MCF 10A (cell line): ENCODE measurements around the gene NCK2. TPM values are rescaled to one million over a fixed set of nuclear protein-coding genes. Genes with fewer than 3 reads are reported as not detected.

Experiments used
- BruUV-seq: library from RNA; stranded (reverse); fragments of 400-500 nt; replicated peaks from 2 replicates; lab custom pipeline; 2021; lab: Mats Ljungman, UMichigan
- CTCF ChIA-PET: fragments of 300-600 bp; sonication (Branson Sonifier 250); formaldehyde crosslinking; extraction: SDS; loops from one replicate; lab custom pipeline; 2021; ENCODE audit warnings: antibody characterized with exemption, inconsistent platforms; lab: Yijun Ruan, JAX
- POLR2A ChIA-PET: fragments of 300-600, 350-650 bp; sonication (Branson Sonifier 250); formaldehyde crosslinking; extraction: SDS; loops from one replicate; lab custom pipeline; 2020; ENCODE audit warnings: antibody characterized with exemption, inconsistent platforms; lab: Yijun Ruan, JAX
- DNase-seq: peaks from one replicate; pipeline ENCODE4 v3.0.0-alpha.2; 2018; ENCODE audit not compliant: unreplicated experiment
- H3K27ac Mint-ChIP-seq: one replicate; pipeline ENCODE4 v1.8.0; 2022; ENCODE audit warnings: mild to moderate bottlenecking, low read depth, mixed read lengths; ENCODE audit not compliant: unreplicated experiment
- H3K27me3 Mint-ChIP-seq: one replicate; pipeline ENCODE4 v1.8.0; 2022; ENCODE audit warnings: mixed read lengths; ENCODE audit not compliant: insufficient read depth, unreplicated experiment
- H3K36me3 Mint-ChIP-seq: one replicate; pipeline ENCODE4 v1.8.0; 2022; ENCODE audit warnings: mild to moderate bottlenecking, moderate library complexity, mixed read lengths; ENCODE audit not compliant: insufficient read depth, unreplicated experiment
- H3K4me1 Mint-ChIP-seq: one replicate; pipeline ENCODE4 v1.8.0; 2022; ENCODE audit warnings: mixed read lengths; ENCODE audit not compliant: insufficient read depth, unreplicated experiment
- H3K4me3 Mint-ChIP-seq: one replicate; pipeline ENCODE4 v1.8.0; 2022; ENCODE audit warnings: mild to moderate bottlenecking, moderate library complexity, mixed read lengths; ENCODE audit not compliant: unreplicated experiment
- H3K9me3 Mint-ChIP-seq: one replicate; pipeline ENCODE4 v1.8.0; 2022; ENCODE audit warnings: mixed read lengths; ENCODE audit not compliant: unreplicated experiment
- intact Hi-C: fragments of 100-400 bp; cut with micrococcal nuclease; formaldehyde crosslinking; loops from 2 replicates; pipeline ENCODE4 v1.14.1; 2022
- total RNA-seq: library from RNA; stranded (reverse); gene quantifications from 2 replicates; pipeline ENCODE4 v1.2.3, GENCODE V29; 2022
- TF ChIP-seq, protein P1 (sequence below): fragments of 200-600 bp; IDR thresholded peaks from one replicate; pipeline ENCODE4 v1.8.0; 2022; ENCODE audit warnings: antibody characterized with exemption, mild to moderate bottlenecking; ENCODE audit not compliant: unreplicated experiment

The NCK2 gene
- total RNA-seq, 1 experiment from 2014 or later, result 36.5 TPM

DNA sequence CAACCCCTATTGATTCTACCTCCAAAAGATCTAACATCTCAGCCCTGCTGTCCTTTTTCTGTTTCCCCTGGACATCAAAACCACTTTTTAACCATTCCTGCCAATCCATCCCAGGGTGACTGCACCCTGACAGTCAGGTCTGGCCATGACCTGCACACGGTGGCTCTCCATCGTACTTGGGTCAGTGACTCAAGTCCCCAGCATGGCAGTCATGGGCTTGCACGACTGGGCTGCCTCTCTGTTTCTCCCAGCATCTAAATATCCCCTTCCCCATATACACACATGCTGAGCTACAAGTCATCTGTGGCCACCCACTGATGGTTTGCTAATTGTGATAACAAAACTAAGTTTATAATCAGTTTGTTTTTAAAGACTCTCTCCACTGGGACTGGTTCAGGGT lies 6.6 kb downstream of the NCK2 start:
- Mint-ChIP-seq H3K36me3 (peaks cover 4% of the 10 kb centered on the region), H3K9me3 (no peaks in the 10 kb centered on the region), H3K4me3 (no peak overlapping the region), H3K27ac (no peak overlapping the region), H3K27me3 (no peaks in the 10 kb centered on the region), H3K4me1 (peaks cover 21% of the 10 kb centered on the region)
- intact Hi-C loops, result no loop called here
- CTCF ChIA-PET, result no interaction called here
- POLR2A ChIA-PET, result no interaction called here
- TF ChIP-seq, protein P1, sequence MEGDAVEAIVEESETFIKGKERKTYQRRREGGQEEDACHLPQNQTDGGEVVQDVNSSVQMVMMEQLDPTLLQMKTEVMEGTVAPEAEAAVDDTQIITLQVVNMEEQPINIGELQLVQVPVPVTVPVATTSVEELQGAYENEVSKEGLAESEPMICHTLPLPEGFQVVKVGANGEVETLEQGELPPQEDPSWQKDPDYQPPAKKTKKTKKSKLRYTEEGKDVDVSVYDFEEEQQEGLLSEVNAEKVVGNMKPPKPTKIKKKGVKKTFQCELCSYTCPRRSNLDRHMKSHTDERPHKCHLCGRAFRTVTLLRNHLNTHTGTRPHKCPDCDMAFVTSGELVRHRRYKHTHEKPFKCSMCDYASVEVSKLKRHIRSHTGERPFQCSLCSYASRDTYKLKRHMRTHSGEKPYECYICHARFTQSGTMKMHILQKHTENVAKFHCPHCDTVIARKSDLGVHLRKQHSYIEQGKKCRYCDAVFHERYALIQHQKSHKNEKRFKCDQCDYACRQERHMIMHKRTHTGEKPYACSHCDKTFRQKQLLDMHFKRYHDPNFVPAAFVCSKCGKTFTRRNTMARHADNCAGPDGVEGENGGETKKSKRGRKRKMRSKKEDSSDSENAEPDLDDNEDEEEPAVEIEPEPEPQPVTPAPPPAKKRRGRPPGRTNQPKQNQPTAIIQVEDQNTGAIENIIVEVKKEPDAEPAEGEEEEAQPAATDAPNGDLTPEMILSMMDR, result no peak
- no TSS peak for BruUV-seq
- no peak for DNase-seq

DNA sequence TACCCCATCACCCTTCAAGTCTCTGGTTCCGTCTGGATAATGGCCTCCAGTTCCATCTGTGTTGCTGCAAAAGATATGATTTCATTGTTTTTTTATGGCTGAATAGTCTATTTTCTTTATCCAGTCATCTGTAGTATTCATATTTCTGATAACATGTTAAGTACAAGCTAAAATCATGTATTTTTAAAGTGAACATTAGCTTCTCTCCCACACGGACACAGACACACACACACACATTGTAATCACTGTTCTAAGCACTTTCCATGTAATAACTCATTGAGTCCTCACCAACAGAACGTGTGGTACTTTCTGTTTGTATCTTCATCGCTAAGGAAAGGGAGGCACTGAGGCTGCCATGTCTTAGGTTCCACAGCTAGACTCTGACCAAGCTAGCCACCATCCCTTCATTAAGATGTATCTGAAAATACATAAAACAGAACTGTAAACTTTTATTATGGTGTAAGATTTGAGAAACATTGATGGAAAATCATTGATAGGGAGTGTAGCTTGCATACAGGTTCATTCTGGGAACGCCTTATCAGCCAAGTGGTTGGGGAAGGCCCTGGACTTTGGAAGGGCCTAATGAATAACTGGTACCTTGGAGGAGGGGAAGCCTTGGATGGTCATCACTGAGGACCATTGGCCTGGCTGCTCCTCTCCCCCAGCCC lies 8.1 kb downstream of the NCK2 start:
- POLR2A ChIA-PET, result interaction anchor here (0.7 kb wide), 1 partner anchor 40 kb away, joined by 3 read pairs; no protein-coding TSS in a partner anchor
- Mint-ChIP-seq H3K27ac (no peak overlapping the region), H3K4me1 (peaks cover 11% of the 10 kb centered on the region), H3K36me3 (peaks cover 4% of the 10 kb centered on the region), H3K4me3 (no peak overlapping the region), H3K9me3 (no peaks in the 10 kb centered on the region), H3K27me3 (no peaks in the 10 kb centered on the region)
- no TSS peak for BruUV-seq
- CTCF ChIA-PET, result no interaction called here
- TF ChIP-seq, protein P1, result no peak
- DNase-seq, result no peak
- intact Hi-C loops, result no loop called here

GRCh38 chr2:105753380-105753779 lies 8.7 kb downstream of the NCK2 start:
- CTCF ChIA-PET, result interaction anchor here (0.6 kb wide), 1 partner anchor 196 kb away, joined by 3 read pairs; no protein-coding TSS in a partner anchor
- DNase-seq, result no peak
- Mint-ChIP-seq H3K27me3 (no peaks in the 10 kb centered on the region), H3K4me3 (no peak overlapping the region), H3K36me3 (peaks cover 8% of the 10 kb centered on the region), H3K27ac (no peak overlapping the region), H3K4me1 (peaks cover 11% of the 10 kb centered on the region), H3K9me3 (no peaks in the 10 kb centered on the region)
- BruUV-seq, result no TSS peak
- POLR2A ChIA-PET, result no interaction called here
- TF ChIP-seq, protein P1, result no peak
- intact Hi-C loops, result no loop called here

DNA sequence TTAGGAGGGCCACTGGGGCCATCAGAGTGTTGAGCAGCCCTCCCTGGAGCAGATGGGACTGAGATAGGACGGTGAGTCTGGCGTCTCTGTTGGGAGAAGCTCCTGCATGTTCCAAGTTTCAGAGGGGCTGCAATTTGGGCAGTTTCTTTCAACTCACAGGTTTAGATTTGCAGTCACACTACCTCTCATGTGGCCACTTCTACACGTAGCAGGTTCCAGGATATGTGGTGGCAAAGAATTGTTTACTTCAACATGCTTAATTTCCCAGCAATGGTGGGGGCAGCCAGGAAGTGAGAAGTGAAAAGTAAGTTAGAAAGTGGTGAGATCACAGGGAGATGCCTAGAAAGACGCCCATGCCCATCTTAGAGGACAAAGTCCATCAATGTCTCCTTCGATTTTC lies 9.3 kb downstream of the NCK2 start:
- CTCF ChIA-PET, result interaction anchor here (0.6 kb wide), 1 partner anchor 196 kb away, joined by 3 read pairs; no protein-coding TSS in a partner anchor
- intact Hi-C loops, result no loop called here
- Mint-ChIP-seq H3K9me3 (no peaks in the 10 kb centered on the region), H3K4me3 (no peak overlapping the region), H3K27me3 (no peaks in the 10 kb centered on the region), H3K36me3 (peaks cover 9% of the 10 kb centered on the region), H3K4me1 (peaks cover 11% of the 10 kb centered on the region), H3K27ac (no peak overlapping the region)
- POLR2A ChIA-PET, result interaction anchor here (0.6 kb wide), 1 partner anchor 12 kb away, joined by 4 read pairs; no protein-coding TSS in a partner anchor
- DNase-seq, result no peak
- no TSS peak for BruUV-seq
- TF ChIP-seq, protein P1, result no peak
